NCI-H1105 (cell line): ENCODE measurements around the gene PFKFB3.
"Not testable (repeated sequence)": the region's sequence is repeated elsewhere in the genome, so short reads cannot be mapped to it uniquely, and the experiment has no call there.

Experiments used
- DNase-seq: peaks from one replicate; lab custom pipeline; 2025; lab: John Stamatoyannopoulos, UW

The PFKFB3 gene

DNA sequence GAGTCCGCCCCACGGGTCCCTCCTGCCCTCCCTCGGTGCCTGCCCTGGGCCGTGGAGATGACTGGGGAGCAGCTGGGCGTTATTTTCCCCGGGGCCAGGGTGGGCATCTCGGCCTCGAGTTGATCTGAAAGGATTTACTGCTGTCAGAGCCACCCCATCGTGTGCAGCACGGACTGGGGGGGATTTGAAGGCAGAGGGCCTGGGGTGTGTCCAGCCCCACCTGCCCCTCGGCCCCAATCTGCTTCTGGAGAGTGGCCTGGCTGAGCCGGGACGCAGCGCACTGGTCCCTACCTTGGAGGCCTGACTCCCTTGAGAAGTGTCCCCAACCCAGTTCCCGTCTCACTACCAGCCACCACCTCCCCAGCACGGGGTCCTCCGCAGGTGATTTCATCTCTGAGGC, 24.2 kb upstream of the PFKFB3 start:
- DNase-seq = no peak

DNA sequence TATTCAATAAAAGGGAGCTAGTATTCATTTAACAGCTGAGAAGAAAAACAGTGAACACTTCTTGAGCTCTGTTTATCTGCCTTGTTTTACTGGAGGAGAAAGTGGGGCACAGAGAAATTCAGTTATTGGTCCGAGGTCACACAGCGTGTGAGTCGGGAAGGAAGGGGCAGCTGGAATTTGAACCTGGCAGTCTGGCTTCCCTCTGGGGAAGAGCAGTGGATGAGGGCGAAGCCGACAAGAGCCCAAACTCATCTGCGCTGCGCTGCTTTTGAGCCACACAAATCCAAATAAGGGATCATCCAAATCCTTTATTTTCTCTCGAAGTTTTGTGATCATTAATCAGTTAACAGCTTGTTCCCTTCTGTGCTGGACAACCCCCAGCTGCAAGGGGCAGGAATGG, 23.7 kb upstream of the PFKFB3 start:
- no peak for DNase-seq

DNA sequence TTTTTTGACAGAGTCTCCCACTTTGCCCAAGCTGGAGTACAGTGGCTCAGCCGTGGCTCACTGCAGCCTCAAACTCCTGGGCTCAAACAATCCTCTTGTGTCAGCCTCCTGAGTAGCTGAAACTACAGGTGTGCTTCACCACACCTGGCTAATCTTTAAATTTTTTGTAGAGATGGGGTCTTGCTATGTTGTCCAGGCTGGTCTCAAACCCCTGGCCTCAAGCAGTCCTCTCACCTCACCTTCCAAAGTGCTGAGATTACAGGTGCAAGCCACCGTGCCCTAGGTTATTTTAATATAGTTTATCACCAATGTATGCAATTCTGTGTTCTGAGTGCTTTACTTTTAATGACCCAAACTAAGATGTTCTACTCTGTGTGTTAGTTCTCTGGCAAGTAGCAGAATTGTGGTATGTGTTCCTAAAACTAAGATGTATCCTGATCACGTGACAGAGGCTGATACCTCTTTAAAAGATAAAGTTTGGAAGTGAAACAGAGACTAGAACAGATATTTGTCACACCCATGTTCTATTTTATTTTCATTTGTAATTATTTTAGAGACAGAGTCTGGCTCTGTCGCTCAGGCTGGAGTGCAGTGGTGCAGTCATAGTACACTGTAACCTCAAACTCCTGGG, 22.1 kb upstream of the PFKFB3 start:
- DNase-seq = no peak

DNA sequence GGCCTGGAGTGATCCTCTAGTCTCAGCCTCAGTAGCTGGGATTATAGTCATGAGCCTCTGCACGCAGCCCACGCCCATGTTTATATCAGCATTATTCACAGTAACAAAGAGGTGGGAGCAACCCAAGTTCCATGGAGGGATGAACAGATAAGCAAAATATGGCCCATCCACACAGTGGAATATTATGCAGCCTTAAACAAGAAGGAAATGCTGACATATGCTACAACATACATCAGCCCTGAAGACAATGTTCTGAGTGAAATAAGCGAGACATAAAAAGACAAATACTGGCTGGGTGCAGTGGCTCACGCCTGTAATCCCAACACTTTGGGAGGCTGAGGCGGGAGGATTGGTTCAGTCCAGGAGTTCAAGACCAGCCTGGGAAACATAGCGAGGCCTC, 21.5 kb upstream of the PFKFB3 start:
- no peak for DNase-seq

DNA sequence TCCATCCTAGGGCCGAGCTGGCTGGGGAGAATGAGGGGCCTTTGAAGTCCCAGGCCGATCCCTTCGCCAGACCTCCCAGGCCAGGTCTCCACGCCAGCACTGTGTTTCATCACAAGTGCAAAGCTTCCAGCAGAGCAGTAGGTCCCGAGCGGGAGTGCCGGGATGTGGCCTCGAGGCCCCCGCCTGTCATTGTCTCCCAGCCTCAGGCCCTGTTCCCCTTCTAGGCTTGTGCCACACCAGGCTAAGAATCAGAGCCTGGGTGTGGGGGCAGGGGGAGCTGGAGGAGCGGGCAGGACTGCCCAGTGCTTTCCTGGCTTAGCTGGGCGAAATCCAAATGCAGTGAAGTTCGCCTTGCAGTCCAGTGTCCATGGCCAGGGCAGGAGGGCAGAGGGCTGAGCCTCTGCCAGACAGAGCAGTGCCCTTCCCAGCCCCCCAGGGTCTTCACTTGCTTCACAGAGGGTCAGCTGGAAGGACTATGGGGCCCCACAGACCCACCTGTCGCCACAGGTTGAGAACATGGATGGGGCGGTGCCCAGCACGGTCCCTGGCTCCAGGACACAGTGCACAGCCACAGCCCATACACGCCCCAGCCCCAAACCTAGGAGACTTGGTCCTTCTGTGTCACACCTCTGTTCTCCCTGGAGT, 20.2 kb upstream of the PFKFB3 start:
- DNase-seq = no peak

DNA sequence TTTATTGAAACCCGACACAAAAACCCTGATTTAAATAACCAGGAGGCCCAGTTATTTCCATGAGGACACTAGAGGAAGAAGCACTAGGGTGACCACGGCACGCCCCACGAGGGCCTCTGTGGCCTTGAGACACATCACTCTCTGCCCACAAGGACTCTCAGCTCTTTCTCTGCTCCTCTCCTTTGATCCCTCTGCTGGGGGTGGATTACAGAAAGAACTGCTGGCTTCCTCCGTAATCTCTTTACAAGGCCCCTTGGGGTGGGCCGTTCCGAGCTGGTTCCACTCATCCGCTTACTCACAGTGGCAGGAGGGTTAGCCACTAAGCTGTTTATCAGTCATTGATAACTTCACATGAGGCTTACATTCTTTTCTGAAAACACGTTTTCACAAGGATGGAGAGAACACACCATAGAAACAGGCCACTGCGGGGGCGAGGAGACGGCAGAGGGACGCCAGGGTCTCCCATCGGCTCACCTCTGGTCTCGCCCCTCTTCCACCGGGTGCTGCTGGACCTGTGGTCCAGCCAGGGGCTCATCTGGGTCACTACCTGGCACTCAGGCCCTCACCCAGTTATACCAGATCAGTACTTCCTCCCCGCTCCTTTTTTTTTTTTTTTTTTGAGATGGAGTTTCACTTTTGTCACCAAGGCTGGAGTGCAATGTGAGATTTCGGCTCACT, 17.6 kb upstream of the PFKFB3 start:
- DNase-seq = no peak

DNA sequence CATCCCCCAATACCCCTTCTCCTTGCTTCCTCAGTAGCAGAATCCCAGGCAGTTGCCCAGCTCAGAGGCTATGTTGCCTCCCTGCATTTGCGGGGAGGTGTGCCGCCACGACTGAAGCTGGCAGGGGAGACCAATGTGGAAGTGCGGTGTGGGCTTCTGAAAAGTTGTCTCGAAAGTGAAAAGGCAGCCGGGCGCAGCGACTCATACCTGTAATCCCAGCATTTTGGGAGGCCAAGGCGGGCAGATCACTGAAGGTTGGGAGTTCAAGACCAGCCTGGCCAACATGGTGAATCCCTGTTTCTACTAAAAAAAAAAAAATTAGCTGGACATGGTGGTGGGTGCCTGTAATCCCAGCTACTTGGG, 15.9 kb upstream of the PFKFB3 start:
- no peak for DNase-seq

DNA sequence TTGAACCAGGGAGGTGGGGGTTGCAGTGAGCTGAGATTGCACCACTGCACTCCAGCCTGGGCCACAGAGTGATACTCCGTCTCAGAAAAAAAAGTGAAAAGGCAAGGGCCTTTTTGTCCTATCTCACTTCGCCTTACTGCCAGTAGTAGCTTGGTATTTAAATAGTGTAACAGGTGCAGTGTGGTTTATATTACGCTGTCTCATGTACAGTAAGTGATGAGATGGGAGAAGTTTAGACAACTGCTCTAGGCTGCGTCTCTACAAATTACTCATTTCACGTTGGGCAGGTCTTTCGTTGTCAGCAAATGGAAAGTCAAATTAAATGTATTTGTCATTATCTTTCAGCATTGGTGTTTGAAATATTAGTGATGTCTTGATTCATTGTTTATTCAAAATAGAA, 15.5 kb upstream of the PFKFB3 start:
- no peak for DNase-seq

DNA sequence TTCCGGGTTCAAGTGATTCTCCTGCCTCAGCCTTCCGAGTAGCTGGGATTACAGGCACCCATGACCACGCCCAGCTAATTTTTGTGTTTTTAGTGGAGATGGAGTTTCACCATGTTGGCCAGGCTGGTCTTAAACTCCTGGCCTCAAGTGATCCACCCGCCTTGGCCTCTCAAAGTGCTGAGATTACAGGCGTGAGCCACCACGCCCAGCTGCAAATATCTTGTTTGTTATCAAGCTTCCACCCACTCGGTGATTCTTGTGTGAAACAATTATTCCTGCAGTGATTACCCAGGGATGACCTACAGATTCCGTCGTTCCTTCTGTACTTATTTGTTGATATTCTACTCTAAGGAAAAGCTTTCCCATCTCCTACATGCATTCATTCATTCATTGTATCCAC, 12.7 kb upstream of the PFKFB3 start:
- DNase-seq = not testable (repeated sequence)

DNA sequence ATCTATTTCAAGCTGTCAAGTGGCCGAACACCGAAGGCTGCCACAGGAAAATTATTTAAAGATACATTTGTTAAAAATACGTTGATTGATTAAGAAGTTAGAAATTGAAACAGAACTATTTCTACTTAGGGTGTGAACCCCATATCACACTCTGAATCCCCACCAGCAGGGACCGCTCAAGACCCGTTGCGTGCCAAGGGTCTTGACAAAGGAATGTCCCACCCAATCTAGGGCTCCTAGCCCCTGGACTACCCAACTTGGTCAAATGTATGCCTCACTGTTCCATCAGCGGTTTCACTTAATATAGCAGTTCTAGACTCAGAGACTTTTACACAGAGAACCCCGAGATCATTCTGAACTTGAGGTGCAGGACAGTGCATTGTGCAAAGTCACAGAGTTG, 11.6 kb upstream of the PFKFB3 start:
- DNase-seq = no peak

DNA sequence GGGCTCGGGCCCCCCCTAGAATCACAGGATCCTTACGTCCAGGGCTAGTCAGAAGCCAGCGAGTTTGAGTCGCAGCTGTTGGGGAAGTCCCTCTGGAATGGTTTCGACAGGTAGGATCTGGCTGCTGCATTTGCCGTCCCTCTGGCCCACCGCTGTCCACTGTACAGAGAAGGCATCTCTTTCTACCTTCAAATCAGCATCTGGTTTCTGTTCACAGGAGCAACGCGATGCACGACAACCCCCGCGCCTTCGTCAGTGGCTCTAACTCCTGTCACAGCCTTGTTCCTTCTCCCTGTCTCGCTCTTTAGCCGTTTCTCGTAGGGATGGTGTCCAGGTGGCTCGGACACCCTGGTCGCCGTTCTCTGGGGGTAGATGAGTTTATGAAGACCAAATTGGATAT, 11.2 kb upstream of the PFKFB3 start:
- no peak for DNase-seq

DNA sequence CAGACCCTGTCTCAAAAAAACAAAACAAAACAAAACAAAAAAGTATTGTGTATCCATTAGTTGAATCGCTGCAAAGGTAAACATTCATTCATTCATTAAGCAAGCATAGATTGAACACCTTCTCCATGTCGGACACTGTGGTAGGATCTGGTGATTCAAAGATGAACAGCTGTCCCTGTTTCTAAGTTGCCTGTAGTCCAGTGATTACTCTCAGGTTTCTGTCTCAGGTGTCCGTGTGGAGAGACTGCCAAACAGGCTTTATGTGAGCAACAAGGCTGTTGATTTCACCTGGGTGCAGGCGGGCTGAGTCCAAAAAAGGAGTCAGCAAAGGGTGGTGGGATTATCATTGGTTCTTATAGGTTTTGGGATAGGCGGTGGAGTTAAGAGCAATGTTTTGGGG, 9.4 kb upstream of the PFKFB3 start:
- DNase-seq = not testable (repeated sequence)

DNA sequence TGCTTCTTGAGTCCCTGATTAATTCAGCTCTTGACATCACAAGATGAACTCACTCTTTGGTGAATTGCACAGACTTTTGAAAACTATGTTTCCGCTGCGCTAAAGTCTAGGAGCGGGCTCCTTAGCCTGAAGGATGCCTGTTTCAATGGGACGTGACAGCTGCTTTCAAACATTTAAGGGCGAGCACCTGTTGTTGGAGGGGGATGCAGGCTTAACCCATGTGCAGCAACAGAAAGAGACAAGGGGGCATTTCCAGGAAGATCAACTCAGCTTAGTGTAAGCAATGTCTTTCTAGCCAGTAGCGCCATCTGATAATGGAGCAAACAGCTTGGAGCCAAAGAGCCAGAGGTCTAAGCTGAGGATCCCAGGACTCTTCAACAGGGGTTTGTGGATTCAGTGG, 8.4 kb upstream of the PFKFB3 start:
- DNase-seq = no peak

DNA sequence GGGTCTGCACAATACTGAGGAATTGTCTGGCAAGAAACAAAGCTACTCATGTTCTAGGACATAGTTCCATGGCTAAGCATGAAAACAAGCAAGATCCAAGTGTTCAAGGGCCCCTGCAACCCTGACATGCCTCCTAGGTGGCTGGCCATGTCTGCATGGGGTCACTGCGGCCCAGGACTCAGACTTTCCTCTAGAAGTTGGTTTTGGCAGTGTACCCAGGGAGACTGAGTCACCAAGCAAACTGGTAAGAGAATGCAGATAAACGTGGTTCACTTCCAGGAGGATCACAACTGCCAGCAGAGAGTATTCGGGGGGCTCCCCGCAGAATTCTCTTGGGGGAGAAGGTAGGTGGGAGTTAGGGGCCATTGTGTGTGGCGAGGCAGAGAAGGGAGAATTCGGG, 7.4 kb upstream of the PFKFB3 start:
- no peak for DNase-seq

DNA sequence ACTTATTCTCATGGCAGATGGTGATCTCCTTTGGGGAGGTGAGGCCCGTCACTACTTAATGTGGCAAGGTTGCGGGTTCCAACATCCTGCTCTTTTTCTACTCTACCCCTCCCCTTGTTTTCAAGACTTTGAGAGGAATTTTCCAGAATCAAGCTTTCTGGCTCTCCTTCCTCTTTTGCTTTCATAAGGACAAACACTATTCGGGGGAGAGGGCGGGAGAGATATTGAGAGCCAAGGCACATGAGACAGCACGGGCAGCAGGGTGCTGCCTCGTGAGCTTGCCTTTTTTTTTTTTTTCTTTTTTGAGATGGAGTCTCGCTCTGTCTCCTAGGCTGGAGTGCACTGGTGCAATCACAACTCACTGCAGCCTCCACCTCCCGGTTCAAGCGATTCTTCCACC, 6.9 kb upstream of the PFKFB3 start:
- no peak for DNase-seq

DNA sequence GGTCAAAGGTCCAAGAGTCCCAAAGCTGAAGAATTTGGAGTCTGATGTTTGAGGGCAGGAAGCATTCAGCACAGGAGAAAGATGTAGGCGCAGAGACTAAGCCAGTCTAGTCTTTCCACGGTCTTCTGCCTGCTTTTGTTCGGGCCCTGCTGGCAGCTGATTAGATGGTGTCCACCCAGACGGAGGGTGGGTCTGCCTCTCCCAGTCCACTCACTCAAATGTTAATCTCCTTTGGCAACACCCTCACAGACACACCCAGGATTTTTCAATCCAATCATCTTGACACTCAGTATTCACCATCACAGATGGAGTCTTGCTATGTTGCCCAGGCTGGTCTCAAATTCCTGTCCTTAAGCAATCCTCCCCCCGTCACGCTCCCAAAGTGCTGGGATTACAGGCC, 6.2 kb upstream of the PFKFB3 start:
- DNase-seq = not testable (repeated sequence)

DNA sequence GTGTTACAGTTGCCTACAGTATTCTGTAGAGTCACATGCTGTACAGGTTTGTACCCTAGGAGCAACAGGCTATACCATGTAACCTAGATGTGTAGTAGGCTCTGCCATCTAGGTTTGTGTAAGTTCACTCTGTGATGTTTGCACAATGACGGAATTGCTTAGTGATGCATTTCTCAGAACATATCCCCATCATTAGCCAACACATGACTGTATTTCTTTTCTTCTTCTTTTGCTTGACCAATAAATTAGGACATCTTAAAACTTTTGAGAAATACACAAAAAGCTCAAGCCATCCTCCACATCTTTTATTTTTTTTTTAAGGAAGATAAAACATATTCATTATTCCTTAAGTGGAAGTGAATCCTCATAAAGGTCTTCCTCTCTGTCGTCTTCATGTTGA, 5.4 kb upstream of the PFKFB3 start:
- DNase-seq = no peak

DNA sequence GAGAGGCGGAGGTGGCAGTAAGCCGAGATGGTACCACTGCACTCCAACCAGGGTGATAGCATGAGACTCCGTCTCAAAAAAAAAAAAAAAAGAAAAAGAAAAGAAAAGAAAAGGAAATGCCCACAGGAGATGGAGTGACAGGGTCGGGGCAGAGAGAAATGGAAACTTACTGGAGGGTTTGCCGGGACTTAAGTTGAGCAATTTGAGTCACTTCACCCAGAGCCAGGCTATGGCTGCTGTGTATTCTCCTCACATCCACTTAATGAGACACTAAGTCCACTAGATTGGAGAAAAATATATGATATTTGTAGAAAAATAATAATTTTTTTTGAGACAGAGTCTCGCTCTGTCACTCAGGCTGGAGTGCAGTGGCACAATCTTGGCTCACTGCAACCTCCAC, 4.6 kb upstream of the PFKFB3 start:
- DNase-seq = no peak

DNA sequence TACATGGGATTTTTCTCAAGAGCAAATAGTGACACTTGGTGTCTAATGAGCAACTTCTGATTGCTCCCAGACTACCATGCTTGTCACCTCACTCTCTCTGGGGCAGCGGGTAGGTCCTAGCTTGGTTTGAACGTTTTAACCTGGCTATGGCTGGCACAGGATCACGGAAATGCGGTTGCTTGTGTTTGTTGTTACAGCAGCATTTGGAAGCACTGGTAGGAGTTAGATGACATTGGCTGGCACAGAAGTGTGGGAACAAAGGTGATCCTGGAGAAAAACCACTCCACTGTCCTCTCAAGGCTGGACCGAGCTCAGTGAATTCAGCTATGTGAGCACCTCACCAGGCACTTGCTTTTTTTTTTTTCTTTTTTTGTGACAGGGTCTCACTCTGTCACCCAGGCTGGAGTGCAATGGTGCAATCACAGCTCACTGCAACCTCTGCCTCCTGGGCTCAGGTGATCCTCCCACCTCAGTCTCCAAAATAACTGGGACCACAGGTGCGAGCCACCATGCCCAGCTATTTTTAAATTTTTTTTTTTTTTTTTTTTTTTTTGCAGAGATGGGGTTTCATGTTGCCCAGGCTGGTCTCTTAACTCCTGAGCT, 3.5 kb upstream of the PFKFB3 start:
- no peak for DNase-seq

DNA sequence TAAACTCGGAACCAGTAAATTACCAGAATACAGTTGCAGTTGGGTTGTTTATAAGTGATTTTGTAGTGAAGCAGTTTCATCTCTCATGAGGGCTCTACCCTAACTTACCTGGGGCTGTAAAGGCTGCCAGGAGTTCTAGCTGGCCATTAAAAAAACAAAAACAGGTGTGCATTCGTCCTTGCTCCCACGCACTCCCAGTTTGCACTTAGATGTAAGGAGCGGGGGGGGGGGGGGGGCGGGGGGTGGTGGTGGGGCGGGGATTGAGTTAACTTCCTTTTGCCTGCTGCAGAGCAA, 2.3 kb upstream of the PFKFB3 start:
- no peak for DNase-seq

DNA sequence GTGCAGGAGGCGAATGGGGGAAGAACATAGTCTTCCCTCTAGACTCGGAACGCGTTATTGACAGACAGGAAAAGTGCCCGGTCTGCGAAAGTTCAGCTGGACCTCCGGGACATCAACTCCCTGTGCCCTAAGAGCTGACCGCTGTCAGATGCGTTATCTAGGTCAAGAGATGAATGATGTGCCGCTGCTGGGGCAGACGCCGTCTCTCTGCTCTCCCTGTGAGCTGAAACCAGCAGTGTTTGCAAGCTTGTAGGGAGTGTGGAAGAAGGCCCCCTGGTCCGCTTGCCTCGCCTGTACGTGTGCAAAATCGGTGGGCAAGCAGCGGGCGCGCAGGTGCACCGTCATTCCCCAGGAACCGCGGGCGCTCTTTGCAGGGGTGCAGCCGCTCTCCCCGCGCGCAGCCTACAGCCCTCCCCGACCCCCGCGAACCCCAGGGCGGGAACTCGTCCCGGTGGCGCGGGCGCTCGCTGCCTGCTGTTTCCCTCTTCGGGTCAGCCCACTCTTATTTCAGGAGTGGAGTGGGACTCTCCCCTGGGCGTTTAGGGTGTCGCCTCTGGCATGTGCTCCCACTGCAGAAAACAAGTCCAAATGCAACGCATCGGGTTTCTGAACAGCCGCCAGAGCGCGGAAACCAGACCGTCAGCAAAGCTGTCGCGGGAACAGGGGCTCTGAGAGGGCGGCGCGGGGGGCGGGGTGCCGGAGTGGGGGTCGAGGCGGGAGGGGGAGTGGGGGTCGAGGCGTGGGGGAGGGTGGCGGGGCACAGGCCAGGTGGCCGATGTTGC, 1.8 kb upstream of the PFKFB3 start:
- DNase-seq = no peak

DNA sequence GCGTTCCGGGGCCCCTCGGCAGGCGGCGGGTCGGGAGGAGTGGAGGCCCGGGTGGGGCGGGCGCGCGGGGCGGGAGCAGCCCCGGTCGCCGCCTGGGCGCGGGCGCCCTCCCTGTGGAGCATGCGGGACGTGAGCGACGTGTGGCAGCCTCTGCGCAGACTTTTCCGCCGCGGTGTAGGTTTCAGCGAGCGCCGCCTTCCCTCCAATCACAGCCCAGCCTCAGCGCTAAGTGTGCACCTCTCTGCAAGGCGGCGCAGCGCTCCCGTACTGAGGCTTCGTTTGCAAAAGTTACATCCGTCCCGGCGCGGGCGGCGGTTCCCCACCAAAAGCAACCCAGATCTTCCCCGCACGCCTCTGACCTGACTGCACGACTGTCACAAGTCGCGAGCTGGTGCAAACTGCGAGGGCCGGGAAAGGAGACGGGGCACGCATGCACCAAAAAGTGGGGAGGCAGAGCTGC, 1.2 kb upstream of the PFKFB3 start:
- no peak for DNase-seq
